Glutamatergic neuron (in vitro differentiated cells): ENCODE data around the gene ITGA8. TPM values are rescaled to one million over a fixed set of nuclear protein-coding genes. Genes with fewer than 3 reads are reported as not detected.

Experiments
- DNase-seq: peaks from one replicate; pipeline ENCODE4 v3.0.0; 2022
- H3K27ac Mint-ChIP-seq: one replicate; pipeline ENCODE4 v1.8.0; 2020; ENCODE audit warnings: mild to moderate bottlenecking, mixed read lengths, inconsistent platforms; ENCODE audit not compliant: unreplicated experiment
- H3K27me3 Mint-ChIP-seq: one replicate; pipeline ENCODE4 v1.8.0; 2020; ENCODE audit warnings: mild to moderate bottlenecking, moderate library complexity, mixed read lengths, inconsistent platforms; ENCODE audit not compliant: unreplicated experiment
- H3K36me3 Mint-ChIP-seq: one replicate; pipeline ENCODE4 v1.8.0; 2020; ENCODE audit warnings: mild to moderate bottlenecking, mixed read lengths, inconsistent platforms; ENCODE audit not compliant: unreplicated experiment
- H3K4me1 Mint-ChIP-seq: one replicate; pipeline ENCODE4 v1.8.0; 2020; ENCODE audit warnings: mild to moderate bottlenecking, low read depth, mixed read lengths, inconsistent platforms; ENCODE audit not compliant: unreplicated experiment
- H3K4me3 Mint-ChIP-seq: one replicate; pipeline ENCODE4 v1.8.0; 2020; ENCODE audit warnings: mild to moderate bottlenecking, mixed read lengths, inconsistent platforms; ENCODE audit not compliant: unreplicated experiment
- H3K9me3 Mint-ChIP-seq: one replicate; pipeline ENCODE4 v1.8.0; 2020; ENCODE audit warnings: mild to moderate bottlenecking, moderate library complexity, mixed read lengths, inconsistent platforms; ENCODE audit not compliant: unreplicated experiment
- total RNA-seq: library from RNA; stranded (reverse); fragmentation: NEBNext Ultra II Directional; extraction: Animal tissue kit (Norgen Biotek cat#: 25700); gene quantifications from one replicate; pipeline ENCODE4 v1.2.1, GENCODE V29; 2021; ENCODE audit not compliant: unreplicated experiment
- TF ChIP-seq, protein P1 (sequence below): fragments of 200-600 bp; sonication (generic); IDR thresholded peaks from one replicate; pipeline ENCODE4 v1.5.0; 2021; ENCODE audit not compliant: partially characterized antibody, unreplicated experiment

The ITGA8 gene
- total RNA-seq, 1 donor from 2014 or later = 0.93 TPM

DNA sequence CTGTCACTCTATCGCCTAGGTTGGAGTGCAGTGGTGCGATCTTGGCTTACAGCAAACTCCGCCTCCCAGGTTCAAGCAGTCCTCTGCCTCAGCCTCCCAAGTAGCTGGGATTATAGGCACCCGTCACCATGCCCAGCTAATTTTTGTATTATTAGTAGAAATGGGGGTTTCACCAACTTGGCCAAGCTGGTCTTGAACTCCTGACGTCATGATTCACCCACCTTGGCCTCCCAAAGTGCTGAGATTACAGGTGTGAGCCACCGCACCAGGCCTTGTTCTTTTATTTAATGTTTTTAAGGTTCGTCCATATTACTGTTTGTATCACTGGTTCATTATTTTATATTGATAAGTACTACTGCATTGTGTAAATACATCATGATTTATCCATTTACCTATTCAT, 10.2 kb upstream of the ITGA8 start:
- no peak for DNase-seq
- H3K27me3 Mint-ChIP-seq = no peaks in the 10 kb centered on the region
- H3K4me3 Mint-ChIP-seq = no peak overlapping the region
- H3K36me3 Mint-ChIP-seq = no peaks in the 10 kb centered on the region
- H3K27ac Mint-ChIP-seq = no peak overlapping the region
- H3K4me1 Mint-ChIP-seq = no peaks in the 10 kb centered on the region
- no peaks in the 10 kb centered on the region for H3K9me3 Mint-ChIP-seq
- TF ChIP-seq, protein P1, sequence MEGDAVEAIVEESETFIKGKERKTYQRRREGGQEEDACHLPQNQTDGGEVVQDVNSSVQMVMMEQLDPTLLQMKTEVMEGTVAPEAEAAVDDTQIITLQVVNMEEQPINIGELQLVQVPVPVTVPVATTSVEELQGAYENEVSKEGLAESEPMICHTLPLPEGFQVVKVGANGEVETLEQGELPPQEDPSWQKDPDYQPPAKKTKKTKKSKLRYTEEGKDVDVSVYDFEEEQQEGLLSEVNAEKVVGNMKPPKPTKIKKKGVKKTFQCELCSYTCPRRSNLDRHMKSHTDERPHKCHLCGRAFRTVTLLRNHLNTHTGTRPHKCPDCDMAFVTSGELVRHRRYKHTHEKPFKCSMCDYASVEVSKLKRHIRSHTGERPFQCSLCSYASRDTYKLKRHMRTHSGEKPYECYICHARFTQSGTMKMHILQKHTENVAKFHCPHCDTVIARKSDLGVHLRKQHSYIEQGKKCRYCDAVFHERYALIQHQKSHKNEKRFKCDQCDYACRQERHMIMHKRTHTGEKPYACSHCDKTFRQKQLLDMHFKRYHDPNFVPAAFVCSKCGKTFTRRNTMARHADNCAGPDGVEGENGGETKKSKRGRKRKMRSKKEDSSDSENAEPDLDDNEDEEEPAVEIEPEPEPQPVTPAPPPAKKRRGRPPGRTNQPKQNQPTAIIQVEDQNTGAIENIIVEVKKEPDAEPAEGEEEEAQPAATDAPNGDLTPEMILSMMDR = no peak

DNA sequence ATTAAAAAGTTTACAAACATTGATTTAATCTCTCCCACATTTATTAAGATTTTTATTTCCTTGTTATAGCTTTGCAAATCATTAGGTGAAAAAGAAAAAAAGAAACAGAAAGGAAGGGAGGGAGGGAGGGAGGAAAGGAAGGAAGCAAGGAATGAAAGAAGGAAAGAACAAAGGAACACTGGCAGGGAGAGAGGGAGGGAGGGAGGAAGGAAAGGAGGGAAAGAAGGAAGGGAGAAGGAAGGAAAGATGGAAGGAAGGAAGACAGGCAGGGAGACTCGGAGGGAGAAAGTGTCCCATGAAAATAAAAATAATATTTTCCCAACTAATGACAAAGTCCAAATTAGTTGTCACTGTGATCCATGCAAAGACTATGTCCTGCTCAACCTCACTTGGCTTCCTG, 6.3 kb upstream of the ITGA8 start:
- TF ChIP-seq, protein P1 = no peak
- H3K36me3 Mint-ChIP-seq = no peaks in the 10 kb centered on the region
- no peaks in the 10 kb centered on the region for H3K27me3 Mint-ChIP-seq
- DNase-seq = no peak
- H3K4me3 Mint-ChIP-seq = no peak overlapping the region
- H3K4me1 Mint-ChIP-seq = no peaks in the 10 kb centered on the region
- no peak overlapping the region for H3K27ac Mint-ChIP-seq
- H3K9me3 Mint-ChIP-seq = no peaks in the 10 kb centered on the region

DNA sequence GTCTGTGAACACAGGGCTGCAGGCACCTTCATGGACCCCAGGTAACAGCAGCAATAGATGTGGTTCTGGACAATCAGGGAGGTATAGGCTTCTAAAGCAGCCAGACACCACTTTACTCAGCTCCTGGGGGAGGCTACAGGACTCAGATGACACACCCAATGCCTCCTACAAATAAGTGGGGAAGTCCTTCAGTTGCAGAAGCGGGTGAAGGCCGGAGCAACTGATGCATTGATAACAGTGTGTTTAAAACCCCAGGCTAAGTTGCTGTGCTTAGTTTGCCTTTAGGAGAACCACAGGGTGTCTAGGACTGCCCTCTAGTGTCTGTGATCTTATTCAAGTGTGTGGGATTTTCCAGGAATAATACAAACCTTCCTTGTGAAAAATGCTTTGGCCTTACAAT, 5.9 kb upstream of the ITGA8 start:
- no peaks in the 10 kb centered on the region for H3K36me3 Mint-ChIP-seq
- DNase-seq = no peak
- TF ChIP-seq, protein P1 = no peak

DNA sequence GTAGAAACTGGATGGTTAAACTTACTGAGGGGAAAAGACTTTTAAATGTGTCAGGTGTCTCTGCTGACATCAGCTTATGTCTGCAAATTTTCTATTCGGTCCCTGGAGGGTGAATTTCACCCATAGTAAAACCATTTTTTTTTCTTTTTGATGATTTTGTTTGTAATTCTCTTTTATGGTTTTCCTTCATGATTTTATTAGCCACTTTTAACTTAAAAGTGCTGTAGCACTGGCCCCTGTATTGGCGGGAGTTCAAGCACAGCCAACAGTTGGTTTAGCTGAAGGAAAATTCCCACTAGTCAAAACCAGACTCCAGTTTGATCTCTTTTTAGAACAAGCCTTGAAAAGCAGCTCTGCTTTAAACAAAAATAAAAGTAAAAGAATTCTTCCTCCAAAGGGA, 5.0 kb upstream of the ITGA8 start:
- Mint-ChIP-seq H3K27me3 (peaks cover 2% of the 10 kb centered on the region), H3K9me3 (no peaks in the 10 kb centered on the region), H3K36me3 (no peaks in the 10 kb centered on the region)

More for the DNA sequence above, 5.9 kb upstream of the ITGA8 start:
- Mint-ChIP-seq H3K27ac (no peak overlapping the region), H3K4me1 (no peaks in the 10 kb centered on the region), H3K4me3 (no peak overlapping the region), H3K27me3 (peaks cover under 1% of the 10 kb centered on the region), H3K9me3 (no peaks in the 10 kb centered on the region)

DNA sequence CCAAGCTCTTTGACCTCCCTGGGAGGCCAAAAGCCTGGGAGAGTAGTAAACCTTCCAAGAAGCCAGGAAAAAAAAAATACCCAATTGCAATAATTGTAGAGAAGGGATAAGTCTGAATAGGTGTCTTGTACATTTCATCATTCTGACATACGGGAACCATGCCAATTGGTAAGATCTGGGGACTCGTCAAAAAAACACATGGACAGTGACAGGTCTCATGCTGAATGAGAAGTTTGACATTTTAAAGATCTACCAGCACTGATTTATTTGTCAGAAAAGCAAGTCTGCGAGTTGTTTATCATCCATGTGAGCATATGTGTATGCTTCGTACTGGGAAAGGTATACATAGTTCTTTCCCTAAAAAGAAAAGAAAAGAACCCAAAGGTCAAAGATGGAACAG, 4.1 kb upstream of the ITGA8 start:
- Mint-ChIP-seq H3K9me3 (peaks cover 1% of the 10 kb centered on the region), H3K4me3 (no peak overlapping the region), H3K36me3 (no peaks in the 10 kb centered on the region), H3K27ac (no peak overlapping the region), H3K4me1 (no peaks in the 10 kb centered on the region), H3K27me3 (peaks cover 2% of the 10 kb centered on the region)
- no peak for DNase-seq
- TF ChIP-seq, protein P1 = no peak

More for the DNA sequence above, 5.0 kb upstream of the ITGA8 start:
- H3K27ac Mint-ChIP-seq = no peak overlapping the region
- H3K4me3 Mint-ChIP-seq = no peak overlapping the region
- TF ChIP-seq, protein P1 = no peak
- no peak for DNase-seq
- no peaks in the 10 kb centered on the region for H3K4me1 Mint-ChIP-seq
